Stimulated activated memory B cell treated with anti-CD40 and anti-IgM and Interleukin-4, amounts not matched to agents 10 μg/mL and 1 μg/mL and 100 μg/mL, for 72 hours (primary cell): Measurements from ENCODE around the gene MDM1.

Experiments used
- ATAC-seq: fragments of 150-1000 bp; cut with Tn5 transposase; 2 replicates; pipeline ENCODE4 v1.10.0; 2021
- H3K27ac Mint-ChIP-seq: one replicate; pipeline ENCODE4 v1.8.0; 2022; ENCODE audit warnings: mild to moderate bottlenecking, mixed read lengths
- H3K27me3 Mint-ChIP-seq: one replicate; pipeline ENCODE4 v1.8.0; 2022; ENCODE audit warnings: mixed read lengths
- H3K36me3 Mint-ChIP-seq: one replicate; pipeline ENCODE4 v1.8.0; 2022; ENCODE audit warnings: mixed read lengths
- H3K4me1 Mint-ChIP-seq: one replicate; pipeline ENCODE4 v1.8.0; 2022; ENCODE audit warnings: mixed read lengths
- H3K4me3 Mint-ChIP-seq: one replicate; pipeline ENCODE4 v1.8.0; 2022; ENCODE audit warnings: mild to moderate bottlenecking, moderate library complexity, mixed read lengths
- H3K9me3 Mint-ChIP-seq: one replicate; pipeline ENCODE4 v1.8.0; 2022; ENCODE audit warnings: mixed read lengths

Gene MDM1

DNA sequence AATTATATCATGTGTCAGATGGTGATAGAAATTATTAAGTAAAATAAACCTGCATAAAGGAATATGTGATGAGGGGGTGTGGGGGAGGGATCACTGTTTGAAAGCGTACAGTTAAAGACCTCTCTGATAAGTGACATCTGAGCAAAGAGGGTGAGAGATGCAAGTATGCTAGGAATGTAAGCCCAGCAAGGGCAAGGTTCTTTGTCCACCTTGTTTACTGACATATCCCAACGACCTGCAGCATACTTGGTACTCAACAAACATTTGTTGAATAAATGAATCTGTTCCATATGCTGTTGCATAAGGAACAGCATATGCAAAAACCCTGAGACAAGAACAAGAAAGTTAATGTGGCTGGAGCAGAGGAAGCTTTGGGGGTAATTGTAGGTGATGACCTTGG is 12.0 kb upstream of the MDM1 start:
- H3K36me3 Mint-ChIP-seq = no peaks in the 10 kb centered on the region
- H3K27ac Mint-ChIP-seq = no peak overlapping the region
- H3K4me1 Mint-ChIP-seq = peaks cover 7% of the 10 kb centered on the region
- H3K9me3 Mint-ChIP-seq = no peaks in the 10 kb centered on the region
- no peak overlapping the region for H3K4me3 Mint-ChIP-seq
- no peak for ATAC-seq
- H3K27me3 Mint-ChIP-seq = peaks cover 9% of the 10 kb centered on the region

DNA sequence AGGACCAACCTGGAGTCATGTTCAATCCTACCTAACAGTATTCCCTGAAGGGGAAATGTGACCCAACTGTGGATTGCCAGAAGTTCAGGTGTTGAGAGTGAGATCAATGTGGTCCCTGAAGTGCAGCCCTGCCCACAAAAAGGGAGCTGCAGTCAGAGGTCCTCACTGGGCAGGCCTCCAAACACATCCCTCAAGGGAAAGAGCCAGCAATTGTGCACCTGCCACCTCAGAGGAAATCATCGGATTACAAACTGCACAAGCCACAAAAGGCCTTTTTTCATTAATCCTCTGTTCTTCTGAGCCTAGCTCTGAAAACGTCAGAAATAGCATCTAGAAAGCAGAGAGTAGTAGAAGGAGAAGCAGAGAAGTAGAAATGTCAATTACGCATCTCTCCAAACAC is 10.8 kb upstream of the MDM1 start:
- H3K9me3 Mint-ChIP-seq = no peaks in the 10 kb centered on the region
- H3K4me3 Mint-ChIP-seq = no peak overlapping the region
- ATAC-seq = no peak
- H3K27ac Mint-ChIP-seq = no peak overlapping the region
- H3K4me1 Mint-ChIP-seq = peaks cover 7% of the 10 kb centered on the region
- no peaks in the 10 kb centered on the region for H3K36me3 Mint-ChIP-seq
- H3K27me3 Mint-ChIP-seq = peaks cover 9% of the 10 kb centered on the region

DNA sequence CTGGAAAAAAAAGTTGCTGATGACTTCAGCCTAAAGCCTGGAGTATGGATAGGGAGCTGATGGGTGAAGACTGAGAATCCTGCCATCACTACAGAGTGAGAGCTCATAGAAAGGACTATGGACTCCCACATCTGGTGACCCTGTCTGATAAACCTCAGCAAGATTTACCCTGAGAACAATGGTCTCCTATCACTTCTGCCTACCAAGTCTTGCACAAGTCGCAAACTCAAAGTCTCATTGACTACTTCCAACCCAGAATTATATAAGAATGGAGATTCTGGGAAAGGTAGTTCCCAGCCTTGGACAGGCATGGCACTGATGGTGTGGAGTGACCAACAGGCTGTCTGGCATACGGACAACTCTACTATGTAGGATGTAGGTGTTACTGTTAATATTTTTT is 9.7 kb upstream of the MDM1 start:
- no peaks in the 10 kb centered on the region for H3K9me3 Mint-ChIP-seq
- peaks cover 7% of the 10 kb centered on the region for H3K4me1 Mint-ChIP-seq
- ATAC-seq = no peak
- H3K36me3 Mint-ChIP-seq = no peaks in the 10 kb centered on the region
- no peak overlapping the region for H3K4me3 Mint-ChIP-seq
- no peak overlapping the region for H3K27ac Mint-ChIP-seq
- peaks cover 9% of the 10 kb centered on the region for H3K27me3 Mint-ChIP-seq

DNA sequence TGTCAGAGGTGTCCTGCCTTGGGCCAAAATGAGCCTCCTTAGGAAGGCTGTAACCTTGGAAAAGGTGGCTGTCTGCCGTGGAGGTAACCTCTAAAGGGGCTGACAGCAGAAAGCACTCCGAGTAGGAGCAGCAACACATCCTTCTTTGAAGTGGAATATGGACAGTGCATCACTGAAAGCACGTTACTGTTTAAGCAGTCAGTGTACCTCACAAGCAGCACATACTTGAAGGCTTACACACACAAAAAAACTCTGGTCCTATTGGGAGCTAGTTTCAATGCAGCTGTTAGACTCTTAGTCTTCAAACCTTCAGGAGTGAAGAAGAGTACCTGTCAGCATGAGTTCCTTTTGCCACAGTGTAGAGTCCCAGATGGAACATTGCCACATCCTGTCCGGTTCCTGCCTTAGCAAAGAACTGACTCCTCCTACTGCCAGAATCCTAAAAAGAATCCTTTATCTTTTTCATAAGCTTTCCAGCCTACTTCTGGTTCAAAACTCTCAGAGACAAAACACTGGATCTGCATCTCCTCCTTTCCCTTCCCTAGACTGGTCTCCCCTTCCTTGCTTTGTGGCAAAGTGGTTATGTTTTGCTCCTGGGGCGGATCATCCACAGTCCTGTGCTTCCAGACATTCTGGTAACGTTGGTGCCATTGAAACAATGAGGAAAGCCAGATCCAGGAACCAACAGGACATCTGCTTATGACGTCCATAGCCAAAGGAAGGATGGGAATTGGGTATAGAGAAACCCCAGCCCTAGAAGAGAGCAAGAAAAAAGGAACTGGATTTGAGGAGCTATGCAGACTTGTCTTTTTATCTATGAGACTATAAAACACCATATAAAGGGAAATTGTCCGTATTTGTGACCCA is 8.5 kb upstream of the MDM1 start:
- Mint-ChIP-seq H3K4me3 (no peak overlapping the region), H3K36me3 (no peaks in the 10 kb centered on the region), H3K4me1 (peaks cover 3% of the 10 kb centered on the region), H3K9me3 (no peaks in the 10 kb centered on the region), H3K27me3 (peaks cover 9% of the 10 kb centered on the region), H3K27ac (no peak overlapping the region)
- ATAC-seq = no peak

DNA sequence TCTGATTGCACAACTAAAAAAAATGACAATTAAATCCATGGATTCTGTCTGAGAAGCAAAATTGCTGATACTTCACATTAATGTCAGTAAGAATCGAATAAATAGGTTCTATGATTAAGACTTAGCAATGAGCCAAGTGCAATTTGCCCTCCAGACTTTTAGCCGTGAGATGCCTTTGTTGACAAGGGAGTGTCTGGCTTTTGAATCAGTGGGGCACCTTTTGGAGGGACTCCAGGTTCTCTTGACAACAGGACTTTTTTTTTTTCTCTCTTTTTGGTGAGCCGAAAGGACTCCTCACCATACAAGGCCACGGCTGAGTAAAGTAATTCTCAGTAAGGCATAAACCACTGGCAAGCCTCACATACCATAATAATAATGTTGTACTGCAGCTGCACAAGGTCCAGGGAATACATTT is 4.7 kb upstream of the MDM1 start:
- no peaks in the 10 kb centered on the region for H3K36me3 Mint-ChIP-seq
- H3K9me3 Mint-ChIP-seq = no peaks in the 10 kb centered on the region
- peaks cover 14% of the 10 kb centered on the region for H3K4me1 Mint-ChIP-seq
- no peak for ATAC-seq
- no peak overlapping the region for H3K4me3 Mint-ChIP-seq
- no peak overlapping the region for H3K27ac Mint-ChIP-seq
- H3K27me3 Mint-ChIP-seq = no peaks in the 10 kb centered on the region

DNA sequence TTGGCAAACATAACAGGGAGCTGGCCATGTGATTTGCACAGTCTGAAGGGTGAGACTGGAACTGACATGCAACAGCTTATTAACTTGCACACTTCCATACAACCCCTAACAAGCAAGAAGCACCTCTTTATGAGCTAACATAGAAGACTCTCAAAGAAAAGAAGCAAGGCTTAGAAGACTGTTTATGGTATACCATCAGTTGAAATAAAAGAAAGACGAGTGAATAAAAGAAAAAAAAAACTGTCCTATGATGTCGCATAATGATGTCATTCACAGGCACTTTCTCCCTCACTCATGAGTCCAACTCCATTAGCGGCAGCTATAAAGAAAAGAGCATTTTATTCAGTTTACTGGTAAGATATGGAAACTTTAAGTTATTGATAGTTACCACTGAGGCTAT is 3.3 kb upstream of the MDM1 start:
- H3K27ac Mint-ChIP-seq = no peak overlapping the region
- no peaks in the 10 kb centered on the region for H3K27me3 Mint-ChIP-seq

DNA sequence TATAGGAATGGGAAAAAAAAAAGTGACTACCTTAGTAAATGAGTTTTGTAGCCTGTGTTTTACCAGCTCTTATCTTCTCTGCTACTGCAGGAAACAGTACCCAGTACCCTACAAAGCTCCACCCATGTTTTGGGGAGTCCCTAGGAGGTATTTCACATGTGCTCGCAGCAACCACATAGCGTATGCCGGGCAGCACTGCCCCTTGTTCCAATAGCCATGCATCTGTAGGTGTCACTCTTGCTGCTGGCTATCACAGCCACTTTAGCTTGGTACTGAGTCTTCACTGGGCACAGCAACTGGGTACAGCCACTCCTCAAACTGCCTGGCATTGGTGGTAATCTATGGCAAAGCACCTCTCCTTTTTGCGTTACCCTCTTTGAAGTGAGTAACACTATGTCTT is 2.0 kb upstream of the MDM1 start:
- peak; percentile 11 for ATAC-seq
- H3K27ac Mint-ChIP-seq = peak overlapping the region; percentile 83

More for the DNA sequence above, 3.3 kb upstream of the MDM1 start:
- H3K4me3 Mint-ChIP-seq = no peak overlapping the region
- peaks cover 22% of the 10 kb centered on the region for H3K4me1 Mint-ChIP-seq
- no peaks in the 10 kb centered on the region for H3K9me3 Mint-ChIP-seq
- no peak for ATAC-seq
- H3K36me3 Mint-ChIP-seq = no peaks in the 10 kb centered on the region

DNA sequence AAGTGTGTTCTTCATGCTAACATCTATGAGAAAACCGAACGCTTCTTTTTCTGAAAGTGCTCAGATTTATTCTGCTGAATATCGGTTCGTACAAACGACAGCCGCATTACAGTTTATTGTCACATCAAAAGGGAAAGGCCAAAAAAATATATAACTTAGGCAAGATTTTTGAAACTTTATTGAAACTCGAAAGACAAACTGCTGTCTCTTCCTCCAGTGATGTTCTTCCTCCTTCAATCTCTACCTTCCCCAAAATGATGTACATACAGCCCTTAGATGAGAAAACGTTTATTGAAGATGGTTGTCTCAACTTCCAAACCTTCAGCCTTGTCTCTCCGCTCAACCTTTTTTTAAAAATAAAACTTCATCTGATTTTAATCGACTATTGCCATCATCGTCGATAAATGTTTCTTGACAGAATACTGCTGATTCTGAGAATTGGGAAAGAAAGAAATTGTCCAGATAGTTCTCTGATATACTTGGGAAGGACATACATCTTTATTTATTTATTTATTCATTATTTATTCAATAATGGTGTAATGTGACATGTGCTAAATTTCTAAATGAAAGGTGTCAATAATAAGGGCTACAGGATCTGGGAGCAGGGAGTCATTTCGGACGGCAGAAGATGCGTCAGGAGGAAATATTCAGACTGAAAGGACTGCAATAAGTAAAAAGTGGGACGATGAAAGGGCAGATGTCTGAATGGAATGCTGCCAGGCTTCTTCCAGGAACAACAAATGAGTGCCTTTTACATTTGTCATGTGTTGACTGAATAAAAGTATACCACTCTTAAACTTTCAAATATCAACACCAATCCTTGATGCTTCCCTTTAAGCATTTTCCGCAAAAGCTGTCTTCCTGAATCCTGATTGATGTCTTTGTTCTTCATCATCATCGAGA is 817 bp upstream of the MDM1 start:
- no peaks in the 10 kb centered on the region for H3K27me3 Mint-ChIP-seq
- H3K9me3 Mint-ChIP-seq = no peaks in the 10 kb centered on the region
- H3K27ac Mint-ChIP-seq = peak overlapping the region; percentile 83
- H3K36me3 Mint-ChIP-seq = peaks cover 16% of the 10 kb centered on the region
- H3K4me1 Mint-ChIP-seq = peaks cover 39% of the 10 kb centered on the region
- H3K4me3 Mint-ChIP-seq = peak overlapping the region; percentile 92
- ATAC-seq = no peak

More for the DNA sequence above, 2.0 kb upstream of the MDM1 start:
- Mint-ChIP-seq H3K4me1 (peaks cover 32% of the 10 kb centered on the region), H3K4me3 (no peak overlapping the region), H3K27me3 (no peaks in the 10 kb centered on the region), H3K9me3 (no peaks in the 10 kb centered on the region), H3K36me3 (peaks cover 10% of the 10 kb centered on the region)

DNA sequence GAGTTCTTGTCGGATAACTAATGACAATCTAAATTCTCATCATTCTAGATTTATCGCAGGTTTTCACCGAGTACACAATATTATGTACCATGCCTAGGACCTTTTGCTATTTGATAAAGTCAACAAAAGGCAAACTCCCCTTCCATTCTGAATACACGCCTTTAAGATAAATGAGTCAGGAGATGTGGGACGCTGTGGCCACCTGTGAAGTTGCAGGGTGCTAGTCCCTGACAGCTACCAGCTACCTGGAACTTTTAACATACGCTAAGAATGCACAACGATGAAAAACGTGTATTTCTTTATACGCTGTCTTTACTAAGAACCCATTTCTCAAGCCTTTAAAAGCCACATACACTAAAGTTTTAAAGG is 678 bp downstream of the MDM1 start:
- peak overlapping the region; percentile 92 for H3K4me3 Mint-ChIP-seq
- no peak for ATAC-seq
- H3K27ac Mint-ChIP-seq = peak overlapping the region; percentile 83
- peaks cover 39% of the 10 kb centered on the region for H3K4me1 Mint-ChIP-seq
- no peaks in the 10 kb centered on the region for H3K27me3 Mint-ChIP-seq
- peaks cover 16% of the 10 kb centered on the region for H3K36me3 Mint-ChIP-seq
- no peaks in the 10 kb centered on the region for H3K9me3 Mint-ChIP-seq

DNA sequence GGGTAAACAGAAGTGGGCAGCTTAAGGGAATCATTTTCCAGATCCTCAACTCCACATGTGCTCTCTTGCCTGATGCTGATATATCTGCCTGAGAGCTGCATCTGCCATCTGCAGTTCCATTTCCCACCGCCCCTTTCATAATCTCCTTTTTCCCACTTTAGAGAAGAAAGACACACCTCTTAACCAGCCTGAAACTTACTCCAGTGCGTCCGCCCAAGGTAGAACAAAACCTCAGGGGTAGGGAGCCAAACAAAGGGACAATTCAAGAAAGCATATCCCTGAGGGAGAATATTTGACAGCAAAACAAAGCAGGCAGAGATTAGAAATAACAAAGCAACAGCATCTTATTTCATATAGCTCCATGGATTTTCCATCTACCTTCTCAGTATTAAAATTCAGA is 4.3 kb downstream of the MDM1 start:
- no peak for ATAC-seq
- peaks cover 31% of the 10 kb centered on the region for H3K4me1 Mint-ChIP-seq
- no peak overlapping the region for H3K27ac Mint-ChIP-seq
- no peak overlapping the region for H3K4me3 Mint-ChIP-seq
- H3K9me3 Mint-ChIP-seq = no peaks in the 10 kb centered on the region
- H3K27me3 Mint-ChIP-seq = no peaks in the 10 kb centered on the region
- H3K36me3 Mint-ChIP-seq = peaks cover 26% of the 10 kb centered on the region

DNA sequence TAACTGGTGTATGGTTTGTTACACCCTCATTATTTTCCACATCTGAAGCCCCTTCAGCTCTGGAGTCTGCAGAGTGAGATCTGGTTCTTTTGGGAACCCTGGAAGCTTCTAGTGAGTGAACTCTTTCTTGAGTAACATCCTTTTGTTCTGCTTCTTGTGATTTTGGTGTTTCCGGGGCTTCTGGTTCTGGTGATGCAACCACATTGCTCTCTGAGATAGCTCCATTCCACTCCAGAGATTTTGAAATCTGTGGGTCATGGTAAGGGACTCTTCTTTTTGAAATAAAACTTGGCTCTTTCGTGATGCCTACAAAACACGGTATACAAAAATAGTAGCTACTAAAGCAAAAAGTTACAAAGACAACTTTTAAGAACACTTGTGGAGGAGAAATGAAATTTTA is 5.4 kb downstream of the MDM1 start:
- H3K4me1 Mint-ChIP-seq = peaks cover 23% of the 10 kb centered on the region
- no peak for ATAC-seq
- H3K36me3 Mint-ChIP-seq = peaks cover 26% of the 10 kb centered on the region
- H3K27ac Mint-ChIP-seq = no peak overlapping the region
- no peak overlapping the region for H3K4me3 Mint-ChIP-seq
- H3K9me3 Mint-ChIP-seq = no peaks in the 10 kb centered on the region
- no peaks in the 10 kb centered on the region for H3K27me3 Mint-ChIP-seq

DNA sequence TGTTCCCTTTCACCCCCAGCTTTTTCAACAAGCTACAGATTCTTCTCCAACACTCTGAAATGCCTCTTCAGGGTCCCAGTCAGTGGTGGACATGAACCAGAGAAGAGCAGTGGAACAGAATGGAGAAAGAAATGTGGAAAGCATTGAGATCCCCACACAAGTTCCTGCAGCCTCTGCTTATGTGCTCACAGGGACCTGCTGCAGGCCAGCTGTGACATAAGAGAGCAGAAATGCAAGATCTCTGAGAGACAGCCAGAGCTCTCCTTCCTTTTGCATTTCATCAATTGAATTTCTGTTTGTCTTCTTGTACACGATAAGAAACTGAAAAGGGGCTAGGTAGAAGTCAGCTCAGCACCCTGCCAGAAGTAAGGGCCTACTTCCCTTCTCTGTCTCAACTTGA is 6.2 kb downstream of the MDM1 start:
- H3K9me3 Mint-ChIP-seq = no peaks in the 10 kb centered on the region
- no peak overlapping the region for H3K4me3 Mint-ChIP-seq
- H3K27me3 Mint-ChIP-seq = no peaks in the 10 kb centered on the region
- H3K4me1 Mint-ChIP-seq = peaks cover 17% of the 10 kb centered on the region
- no peak for ATAC-seq
- no peak overlapping the region for H3K27ac Mint-ChIP-seq
- H3K36me3 Mint-ChIP-seq = peaks cover 26% of the 10 kb centered on the region

DNA sequence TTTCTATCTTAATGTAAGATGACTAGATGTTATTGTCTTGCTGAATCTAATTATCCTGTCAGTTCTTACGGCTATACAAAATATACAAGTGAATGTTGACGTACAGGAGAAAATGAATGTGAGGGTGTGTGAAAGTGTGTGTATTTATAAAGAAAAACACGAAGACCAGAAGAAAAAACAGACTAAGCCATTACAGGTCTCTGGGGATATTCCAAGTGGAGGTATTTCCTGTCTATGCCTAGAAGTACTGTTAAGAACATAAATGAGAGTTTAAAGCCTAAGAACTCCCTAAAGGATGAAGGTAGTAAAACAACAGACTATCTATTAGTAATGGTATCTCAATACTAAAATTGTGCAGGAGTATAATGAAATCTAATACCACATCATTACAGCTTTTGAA is 7.6 kb downstream of the MDM1 start:
- Mint-ChIP-seq H3K4me1 (peaks cover 10% of the 10 kb centered on the region), H3K4me3 (no peak overlapping the region), H3K27me3 (no peaks in the 10 kb centered on the region), H3K27ac (no peak overlapping the region), H3K36me3 (peaks cover 25% of the 10 kb centered on the region), H3K9me3 (no peaks in the 10 kb centered on the region)
- no peak for ATAC-seq

DNA sequence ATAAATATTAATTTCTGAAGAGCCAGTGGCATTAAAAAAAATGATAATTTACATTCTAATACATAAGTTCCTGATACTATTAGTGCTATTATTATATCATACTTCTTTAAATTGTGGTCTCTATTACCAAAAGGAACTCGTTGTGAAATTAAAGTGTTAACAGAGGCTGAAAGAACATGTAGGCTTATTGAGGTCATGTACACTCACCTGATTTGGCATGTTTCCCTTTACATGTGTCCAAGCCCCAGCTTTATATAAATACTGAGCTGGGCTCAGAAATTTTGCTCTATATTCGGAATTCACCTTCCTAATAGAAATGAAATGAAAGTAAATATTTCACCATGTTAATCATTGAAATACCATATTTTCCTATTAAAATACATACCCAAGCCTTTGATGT is 11.0 kb downstream of the MDM1 start:
- no peak for ATAC-seq

DNA sequence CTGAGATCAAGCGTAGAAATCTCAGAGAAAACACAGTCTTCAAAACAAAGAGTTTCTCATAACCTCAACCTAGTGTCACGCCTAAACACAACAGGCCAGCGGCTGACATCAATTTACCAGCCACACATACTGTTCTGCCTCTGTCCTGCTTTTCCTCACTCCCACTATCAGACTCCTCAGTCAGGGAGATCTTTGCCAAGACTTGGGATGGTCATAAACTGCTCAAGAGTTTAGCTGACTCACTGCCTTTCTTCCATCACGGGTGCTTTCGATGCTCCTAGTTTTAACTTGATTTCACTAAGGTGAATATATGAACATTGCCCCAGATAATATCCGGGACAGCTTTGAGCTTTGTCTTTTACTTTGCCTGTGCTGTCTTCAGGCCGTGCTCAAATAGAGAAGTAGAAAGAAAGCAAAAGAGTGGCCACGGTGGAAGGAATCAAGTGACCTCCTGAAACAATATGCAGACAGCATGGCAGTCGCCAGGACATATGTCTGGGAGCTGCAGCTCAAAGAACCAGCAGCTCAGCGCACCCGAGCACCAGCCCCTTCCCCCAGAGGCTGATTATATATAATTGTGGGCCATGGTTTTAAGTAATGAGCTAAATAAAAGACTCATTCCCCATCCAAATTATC is 12.1 kb downstream of the MDM1 start:
- ATAC-seq = no peak
- no peaks in the 10 kb centered on the region for H3K9me3 Mint-ChIP-seq

More for the DNA sequence above, 11.0 kb downstream of the MDM1 start:
- Mint-ChIP-seq H3K4me3 (no peak overlapping the region), H3K4me1 (no peaks in the 10 kb centered on the region), H3K36me3 (peaks cover 12% of the 10 kb centered on the region), H3K27ac (no peak overlapping the region), H3K9me3 (no peaks in the 10 kb centered on the region), H3K27me3 (no peaks in the 10 kb centered on the region)

More for the DNA sequence above, 12.1 kb downstream of the MDM1 start:
- Mint-ChIP-seq H3K27ac (no peak overlapping the region), H3K4me3 (no peak overlapping the region), H3K4me1 (no peaks in the 10 kb centered on the region), H3K36me3 (peaks cover 6% of the 10 kb centered on the region), H3K27me3 (no peaks in the 10 kb centered on the region)
